HG03097 (cell line): ENCODE measurements around the gene GHRH.

ENCODE experiments used
- ATAC-seq: cut with Tn5 transposase; IDR thresholded peaks from one replicate; pipeline ENCODE4 v1.9.1; 2021; ENCODE audit not compliant: unreplicated experiment, low FRiP score

GHRH gene

DNA sequence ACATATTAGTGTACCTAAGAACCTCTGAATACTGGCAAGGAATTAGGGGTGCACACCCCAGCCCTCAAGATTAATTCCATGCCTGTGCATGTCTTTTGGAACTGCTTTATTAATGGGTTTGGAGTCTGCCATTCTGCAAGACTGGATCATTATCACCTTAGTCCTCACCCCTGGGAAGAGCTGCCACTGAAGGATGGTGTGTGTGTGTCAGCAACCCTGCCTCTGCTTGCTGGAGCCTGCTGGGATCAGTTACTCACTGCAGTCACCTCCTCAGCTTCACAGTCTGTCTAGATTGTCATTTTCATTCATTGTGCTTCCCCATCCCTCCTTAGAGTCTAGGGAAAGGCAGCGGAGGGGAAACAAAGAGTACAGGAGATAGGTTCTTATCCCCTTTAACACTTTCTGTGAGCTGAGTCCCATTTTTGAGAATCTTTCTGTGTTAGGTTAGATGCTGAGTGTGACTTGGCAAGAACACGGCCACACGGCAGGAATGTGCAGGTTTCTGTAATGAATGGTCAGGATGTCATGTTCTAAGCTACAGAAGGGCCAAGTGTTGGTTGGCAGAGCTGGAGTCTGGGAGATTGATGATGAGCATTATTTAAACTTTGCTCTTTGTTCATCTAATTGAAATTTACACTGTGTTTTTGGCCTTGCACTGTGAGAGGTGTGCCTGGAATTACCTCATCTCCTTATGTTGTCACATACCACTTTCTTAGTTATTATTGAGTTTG is 21.1 kb downstream of the GHRH start:
- no peak for ATAC-seq

DNA sequence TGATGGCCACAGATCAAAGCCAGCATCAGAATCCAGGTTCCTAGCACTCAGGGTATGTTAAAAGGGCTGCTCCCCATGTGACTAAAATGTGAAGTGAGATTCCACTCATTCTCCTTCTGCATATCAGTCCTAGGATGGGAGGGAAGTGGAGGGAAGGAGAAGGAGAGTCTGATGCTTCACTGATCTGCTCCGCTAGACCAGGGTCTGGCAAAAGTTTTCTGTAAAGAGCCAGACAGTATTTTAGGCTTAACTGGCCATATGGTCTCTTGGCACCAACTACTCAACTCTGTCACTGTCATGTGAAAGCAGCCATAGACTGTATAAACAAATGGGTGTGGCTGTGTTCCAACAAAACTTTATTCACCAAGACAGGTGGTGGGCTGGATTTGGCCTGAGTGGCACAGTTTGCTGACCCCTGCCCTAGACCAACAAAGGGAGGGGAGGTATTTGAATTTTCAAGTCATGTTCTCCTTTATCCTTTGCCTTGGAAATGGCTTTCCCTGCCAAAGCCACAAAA is 22.6 kb downstream of the GHRH start:
- no peak for ATAC-seq

DNA sequence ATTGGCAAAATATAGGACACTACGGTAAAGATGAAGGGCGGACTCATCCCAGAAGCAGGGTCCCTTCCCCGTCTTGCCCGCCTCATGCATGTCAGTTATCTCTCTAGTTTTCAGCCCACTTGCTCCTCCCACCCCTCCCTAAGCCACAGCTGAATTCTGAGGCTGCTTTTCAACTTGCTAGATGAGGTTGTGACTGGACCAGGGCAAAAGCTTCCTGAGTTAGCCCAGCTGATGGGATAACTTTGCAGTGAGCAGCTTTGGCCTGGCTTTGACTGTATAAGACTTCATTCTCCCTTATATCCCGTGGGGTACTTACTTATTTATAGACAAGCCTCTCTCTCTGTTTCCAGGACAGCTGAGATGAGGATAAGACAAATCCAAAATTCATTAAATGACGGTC is 23.2 kb downstream of the GHRH start:
- no peak for ATAC-seq

DNA sequence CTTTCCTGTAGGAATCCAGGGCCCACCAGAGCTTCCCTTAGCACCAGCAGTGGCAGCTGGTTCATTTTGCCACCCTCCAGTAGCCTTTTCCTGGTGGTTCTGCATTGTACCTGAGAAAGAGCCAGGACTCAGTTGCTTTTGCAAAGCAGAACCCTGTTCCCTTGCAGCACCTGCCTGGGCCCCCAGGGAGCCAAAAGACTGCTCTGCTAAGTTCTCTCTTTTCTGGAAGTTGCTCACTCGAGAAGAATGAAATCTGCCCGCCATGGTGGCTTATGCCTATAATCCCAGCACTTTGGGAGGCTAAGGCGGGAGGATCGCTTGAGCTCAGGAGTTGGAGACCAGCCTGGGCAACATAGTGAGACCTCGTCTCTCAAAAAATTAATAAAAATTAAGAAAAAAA is 24.0 kb downstream of the GHRH start:
- ATAC-seq, result no peak

DNA sequence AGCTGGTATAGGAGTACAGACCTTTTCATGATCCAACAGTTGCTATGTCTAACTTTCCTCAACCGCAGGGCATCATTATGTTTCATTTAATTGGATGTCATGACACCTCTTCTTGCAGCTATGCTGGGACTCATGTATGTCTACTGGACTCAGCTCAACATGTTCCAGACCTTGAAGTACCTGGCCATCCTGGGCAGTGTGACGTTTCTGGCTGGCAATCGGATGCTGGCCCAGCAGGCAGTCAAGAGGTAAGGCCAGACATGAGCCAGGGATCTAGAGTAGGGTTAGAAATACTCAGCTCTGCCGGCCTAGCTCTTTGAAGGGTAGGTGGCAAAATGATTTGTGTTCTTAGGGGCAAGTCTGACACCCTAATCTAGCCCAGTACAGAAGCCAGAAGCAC is 25.2 kb downstream of the GHRH start:
- ATAC-seq, result no peak

DNA sequence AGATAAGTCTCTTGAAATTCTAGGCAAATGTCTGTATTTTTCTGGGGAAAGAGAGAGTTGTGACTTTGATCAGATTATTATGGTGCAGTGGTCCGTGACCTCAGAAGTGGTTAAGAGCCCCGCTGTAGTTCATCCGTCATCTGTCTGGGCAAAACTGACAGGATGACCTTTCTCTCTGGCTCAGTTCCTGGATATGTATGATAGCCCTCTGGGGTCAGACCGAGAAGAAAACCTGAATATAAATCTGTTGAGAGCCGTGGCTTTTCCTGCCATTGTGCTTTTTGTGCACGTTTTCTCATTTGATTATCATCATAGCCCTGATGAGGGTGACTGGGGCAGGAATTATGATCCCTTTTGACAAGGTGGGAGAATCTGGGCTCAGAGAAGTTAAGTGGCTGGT is 26.5 kb downstream of the GHRH start:
- no peak for ATAC-seq

DNA sequence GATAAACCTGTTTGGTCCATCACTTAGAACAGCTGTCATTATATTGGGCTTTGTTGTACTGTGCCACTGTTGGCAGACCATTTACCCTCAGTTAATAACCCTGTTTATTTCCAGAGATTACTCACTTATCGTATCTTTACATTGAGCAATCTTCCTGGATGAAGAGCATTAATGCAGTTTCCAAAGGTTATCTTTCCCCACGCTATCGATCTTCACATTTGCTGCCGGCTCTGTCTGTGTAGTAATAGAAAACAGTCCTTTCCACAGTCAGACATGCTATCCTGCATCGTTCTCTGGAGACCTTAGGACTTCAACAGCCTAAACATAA is 27.4 kb downstream of the GHRH start:
- ATAC-seq, result no peak

DNA sequence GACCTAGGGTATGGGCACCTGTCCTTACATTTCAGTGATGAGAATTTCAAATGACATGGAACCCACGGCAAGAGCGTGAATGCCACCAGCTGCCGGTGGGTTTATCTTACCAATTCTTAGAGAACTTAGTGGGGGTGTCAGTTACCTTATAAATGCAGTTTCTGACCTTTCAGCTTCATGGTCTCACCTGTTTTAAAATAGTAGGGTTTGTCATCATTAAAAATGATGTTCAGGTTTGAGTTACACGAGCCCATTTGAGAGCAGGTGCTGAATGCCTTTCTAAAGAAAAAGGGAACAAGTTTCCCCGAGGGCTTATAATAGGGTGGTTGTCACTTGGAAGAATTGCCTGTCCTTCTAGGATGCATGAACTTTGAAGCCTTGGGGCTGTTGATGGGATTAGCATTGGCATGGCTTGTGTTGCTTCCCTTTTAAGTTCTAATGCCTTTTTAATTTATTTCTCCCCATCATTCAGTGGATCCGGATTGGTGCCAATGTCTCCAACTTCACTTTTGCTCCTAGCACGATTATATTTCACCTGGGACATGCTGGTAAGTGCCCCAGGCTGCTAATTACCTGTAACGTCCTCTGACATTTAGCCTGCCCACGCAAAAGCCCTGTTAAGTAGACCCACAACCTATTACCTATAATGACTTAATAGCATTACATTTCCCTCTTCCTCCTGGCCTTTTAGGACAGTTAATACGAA is 27.9 kb downstream of the GHRH start:
- ATAC-seq, result no peak

DNA sequence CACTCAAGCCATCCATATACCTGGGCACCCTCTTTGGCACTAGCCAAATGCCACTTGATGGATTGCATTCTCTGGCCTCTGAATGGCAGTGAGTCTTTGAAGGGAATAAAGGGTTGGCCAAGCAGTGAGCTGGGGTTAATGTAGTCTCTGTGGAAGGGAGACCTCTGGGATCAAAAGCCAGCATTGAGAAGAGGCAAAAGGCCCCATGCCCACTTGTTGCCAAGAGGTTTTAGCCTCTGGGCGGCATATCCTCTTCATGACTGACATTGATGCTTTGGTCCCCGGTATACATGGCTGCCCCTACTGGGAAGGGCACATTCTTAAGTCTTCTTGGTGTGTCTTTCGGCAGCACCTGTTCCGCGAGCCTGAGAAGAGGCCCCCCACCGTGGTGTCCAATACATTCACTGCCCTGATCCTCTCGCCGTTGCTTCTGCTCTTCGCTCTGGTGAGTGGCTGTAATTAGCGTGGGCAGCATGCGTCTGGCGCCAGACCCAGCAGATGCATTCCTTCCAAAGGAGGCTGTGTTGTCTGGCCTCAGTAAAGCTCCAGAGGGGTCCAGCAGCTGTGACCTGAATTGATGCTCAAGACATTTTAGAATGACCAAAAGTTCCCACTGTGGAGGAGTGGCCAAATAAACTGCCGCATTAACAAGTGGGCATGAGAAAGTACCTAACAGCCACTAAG is 29.5 kb downstream of the GHRH start:
- ATAC-seq, result no peak

DNA sequence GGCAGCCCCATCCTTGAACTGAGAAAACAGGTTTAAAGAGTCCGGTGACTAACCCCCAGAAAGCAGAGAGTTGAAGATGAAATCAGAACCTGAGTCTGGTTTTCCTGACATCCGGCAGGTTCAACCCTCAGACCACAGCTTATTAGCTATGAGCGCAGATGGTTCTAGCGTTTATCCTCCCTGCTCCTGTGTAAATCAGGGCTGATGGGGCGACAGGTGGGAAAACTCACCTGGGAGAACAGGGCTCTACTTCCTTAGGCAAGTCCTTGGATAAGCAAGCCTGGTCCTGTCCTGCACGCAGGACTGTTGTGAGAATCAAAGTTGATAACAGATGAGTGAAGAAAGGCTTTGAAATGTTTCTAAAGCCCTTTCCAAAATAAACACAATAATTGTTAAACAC is 31.4 kb downstream of the GHRH start:
- no peak for ATAC-seq

DNA sequence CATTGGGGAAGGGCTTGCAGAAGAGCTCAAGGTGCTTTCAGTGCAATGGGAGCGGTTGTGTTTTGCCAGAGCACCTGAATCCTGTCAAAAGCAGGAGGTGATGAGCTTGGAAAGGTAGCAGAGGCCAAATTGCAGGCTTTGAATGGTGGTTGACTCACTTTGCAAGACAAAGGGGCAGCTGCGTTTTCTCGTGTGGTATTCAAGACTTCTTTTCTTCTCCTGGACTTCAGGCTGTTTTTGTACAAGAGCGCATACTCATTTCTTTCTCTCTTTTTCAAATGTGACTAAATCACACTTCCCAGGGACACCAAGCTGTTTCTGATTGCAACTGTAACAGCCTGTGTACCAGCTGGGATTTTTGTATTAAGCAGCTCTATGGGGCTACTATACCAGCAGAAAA is 32.3 kb downstream of the GHRH start:
- no peak for ATAC-seq

DNA sequence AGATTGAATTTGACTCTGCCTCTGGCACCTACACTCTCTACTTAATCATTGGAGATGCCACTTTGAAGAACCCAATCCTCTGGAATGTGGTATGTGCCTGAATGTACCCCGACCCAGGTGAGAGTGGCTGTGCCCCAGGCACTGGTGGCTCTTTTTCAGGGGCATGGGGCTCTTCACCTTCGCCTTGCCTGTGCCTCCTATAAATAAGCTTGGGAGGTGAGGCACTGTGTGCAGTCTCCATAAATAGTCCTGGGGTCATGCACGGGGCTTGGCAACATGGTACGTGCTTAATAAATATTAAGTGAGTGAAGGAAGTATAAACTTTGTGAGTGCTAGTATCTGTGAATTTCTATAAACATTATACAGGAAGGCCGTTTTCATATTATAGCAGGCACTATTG is 33.0 kb downstream of the GHRH start:
- no peak for ATAC-seq

DNA sequence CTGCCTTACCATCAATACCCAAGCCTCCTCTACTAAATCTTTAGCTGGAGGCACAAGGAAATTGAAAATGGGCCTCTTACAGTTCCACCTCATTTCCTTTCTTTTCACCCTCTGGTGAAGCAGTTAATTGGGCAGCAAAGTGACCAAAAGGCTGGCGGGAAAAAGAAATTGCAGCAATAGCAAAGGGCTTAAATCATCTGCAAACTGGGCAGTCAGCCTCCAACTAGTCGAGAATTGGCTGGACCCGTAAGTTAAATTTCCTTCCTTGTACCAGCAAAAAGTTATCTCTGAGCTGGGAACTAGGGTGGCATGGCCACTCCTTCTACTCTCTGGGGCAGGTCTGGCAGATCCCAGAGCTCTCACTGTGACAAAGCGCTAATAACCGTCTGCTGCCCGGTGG is 33.5 kb downstream of the GHRH start:
- no peak for ATAC-seq

DNA sequence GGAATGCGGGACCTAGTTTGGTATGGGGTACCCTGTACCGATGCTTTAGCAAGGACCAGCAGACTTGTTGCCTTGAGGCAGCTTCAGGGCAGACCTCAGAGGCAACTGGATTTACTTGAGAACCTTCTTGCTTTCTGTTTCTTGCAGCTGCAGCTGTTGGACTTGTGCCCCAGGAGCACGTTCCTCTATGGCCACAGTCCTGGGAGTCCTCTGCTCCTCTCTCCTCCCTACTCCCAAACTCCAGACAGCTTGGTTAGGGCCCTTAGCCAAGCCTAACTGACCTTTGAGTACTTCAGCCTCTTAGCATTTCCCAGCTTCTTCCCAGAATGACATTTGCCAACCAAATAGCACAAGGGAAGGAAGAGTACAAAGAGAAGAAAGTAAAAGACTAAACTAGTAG is 34.7 kb downstream of the GHRH start:
- ATAC-seq, result no peak

DNA sequence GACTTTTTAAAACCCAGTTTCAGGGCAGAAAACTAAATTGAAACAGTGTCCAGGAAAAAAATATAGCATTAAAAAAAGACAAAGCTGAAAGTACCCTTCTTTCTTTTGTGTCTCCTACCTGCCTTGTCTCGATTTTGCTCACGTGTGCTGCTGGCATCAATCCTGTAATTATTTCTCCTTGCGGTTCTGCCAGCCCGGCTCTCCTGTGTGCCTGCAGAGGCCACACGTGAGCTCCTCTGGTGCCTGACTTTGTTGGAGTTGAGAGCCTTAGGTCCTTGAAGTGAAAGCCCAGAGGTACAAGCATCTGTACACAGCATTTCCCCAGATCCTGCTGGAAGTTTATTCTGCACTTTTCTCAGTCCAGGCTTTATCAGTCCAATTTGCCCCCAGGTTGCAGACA is 36.5 kb downstream of the GHRH start:
- no peak for ATAC-seq

DNA sequence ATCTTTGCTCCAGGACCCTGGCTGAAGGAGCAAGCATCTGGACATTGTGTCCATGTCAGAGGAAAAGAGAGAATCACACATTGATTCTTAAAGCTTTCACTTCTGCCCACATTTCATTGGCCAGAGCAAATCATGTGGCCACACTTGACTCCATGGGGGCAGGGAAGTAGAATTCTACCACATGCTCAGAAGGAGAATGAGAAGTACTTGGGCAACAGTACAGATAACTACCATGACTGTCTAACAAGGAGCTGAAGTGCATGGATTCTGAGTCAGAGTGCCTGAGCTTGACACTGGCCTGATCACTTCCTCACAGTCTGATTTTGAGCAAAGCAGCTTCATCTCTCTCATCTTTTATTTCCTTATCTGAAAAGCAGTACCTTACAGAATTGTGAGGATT is 38.6 kb downstream of the GHRH start:
- ATAC-seq, result no peak

DNA sequence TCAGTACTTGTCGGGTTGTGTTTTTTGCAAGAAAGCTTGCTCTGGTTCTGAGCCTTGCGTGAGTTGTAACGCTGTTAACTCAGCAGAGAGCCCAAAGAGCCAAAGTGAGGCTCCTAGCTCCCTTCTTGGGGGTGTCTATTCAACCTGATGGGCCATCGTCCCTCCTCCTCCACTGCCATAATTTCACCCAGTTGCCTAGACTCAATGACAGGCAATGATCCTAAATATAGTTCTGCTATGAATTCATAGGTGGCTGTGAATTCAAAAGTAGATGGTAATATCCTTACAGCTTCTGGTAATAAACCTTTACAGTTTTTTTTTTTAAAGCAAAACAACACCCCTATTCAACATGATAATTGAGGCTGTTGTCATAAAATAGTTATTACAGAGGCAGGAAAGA is 39.5 kb downstream of the GHRH start:
- ATAC-seq, result no peak

DNA sequence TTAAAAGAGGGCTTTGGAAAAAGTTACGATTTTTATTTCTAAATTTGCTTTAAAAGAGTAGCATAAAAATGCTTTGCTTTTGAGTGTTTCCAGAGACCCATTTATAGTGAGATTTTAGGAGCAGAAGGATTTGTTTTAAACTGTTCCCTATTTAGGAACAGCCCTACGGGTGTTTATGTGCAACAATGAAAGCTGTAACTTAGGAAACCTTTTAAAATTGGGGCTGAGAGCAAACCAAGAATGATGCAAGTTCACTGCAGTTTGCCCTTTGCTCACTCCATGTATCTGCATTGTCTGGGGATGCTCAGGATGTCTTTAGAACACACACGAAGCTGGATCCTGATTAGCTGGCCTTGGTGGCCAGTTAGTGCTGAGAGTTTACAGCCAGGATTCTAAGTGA is 40.9 kb downstream of the GHRH start:
- no peak for ATAC-seq

DNA sequence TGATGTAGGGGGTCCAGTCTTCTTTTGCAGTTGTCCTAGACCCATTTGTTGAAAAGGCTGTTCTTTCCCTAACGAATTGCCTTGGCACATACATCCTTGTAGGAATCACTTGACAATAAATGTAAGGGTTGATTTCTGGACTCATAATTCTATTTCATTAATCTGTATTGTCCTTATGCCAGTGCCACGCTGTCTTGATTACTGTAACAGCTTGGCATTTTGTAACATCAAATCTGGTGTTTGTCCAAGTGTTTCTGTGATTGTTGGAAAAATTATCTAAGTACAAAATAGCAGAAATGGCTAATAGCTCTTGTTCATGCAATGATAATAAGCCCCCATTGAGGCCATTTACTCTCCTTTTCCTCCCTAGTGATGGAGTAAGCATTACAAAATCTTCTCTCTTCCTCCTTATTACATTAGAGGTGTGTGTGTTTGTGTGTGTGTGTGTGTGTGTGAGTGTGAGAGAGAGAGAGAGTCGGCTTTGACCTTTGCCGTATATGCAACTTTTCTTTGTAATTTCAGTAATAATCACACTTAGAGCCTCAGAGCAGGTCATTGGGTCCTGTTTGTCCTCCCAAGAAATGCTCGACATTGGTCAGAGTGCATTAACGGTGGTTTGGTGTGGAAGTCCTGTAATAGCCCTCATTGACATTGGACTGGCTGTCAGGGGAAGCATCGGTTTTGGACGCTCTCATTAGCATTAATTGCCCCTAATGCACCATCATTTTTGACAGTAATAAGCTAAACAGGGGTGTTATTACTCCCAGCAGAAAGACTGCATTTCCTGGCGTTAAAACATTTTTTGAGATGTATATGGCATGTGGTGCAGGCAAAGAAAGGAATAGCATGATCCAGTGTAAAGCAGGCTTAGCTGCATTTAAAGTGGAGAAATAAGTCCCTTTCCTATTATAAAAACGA is 41.6 kb downstream of the GHRH start:
- no peak for ATAC-seq

DNA sequence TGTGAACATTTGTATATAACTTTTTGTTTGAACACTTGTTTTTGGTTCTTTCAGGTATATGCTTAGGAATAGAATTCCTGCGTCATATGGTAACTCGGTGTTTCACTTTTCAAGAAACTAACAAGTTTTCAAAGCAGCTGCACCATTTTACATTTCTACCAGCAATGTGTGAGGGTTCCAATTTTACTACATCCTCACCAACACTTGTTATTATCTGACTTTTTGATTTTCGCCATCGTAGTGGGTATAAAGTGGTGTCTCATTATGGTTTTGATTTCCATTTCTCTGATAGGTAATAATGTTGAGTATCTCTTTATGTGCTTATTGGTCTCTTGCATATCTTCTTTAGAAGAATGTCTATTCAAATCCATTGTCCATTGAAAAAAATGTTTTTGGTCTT is 42.6 kb downstream of the GHRH start:
- no peak for ATAC-seq

DNA sequence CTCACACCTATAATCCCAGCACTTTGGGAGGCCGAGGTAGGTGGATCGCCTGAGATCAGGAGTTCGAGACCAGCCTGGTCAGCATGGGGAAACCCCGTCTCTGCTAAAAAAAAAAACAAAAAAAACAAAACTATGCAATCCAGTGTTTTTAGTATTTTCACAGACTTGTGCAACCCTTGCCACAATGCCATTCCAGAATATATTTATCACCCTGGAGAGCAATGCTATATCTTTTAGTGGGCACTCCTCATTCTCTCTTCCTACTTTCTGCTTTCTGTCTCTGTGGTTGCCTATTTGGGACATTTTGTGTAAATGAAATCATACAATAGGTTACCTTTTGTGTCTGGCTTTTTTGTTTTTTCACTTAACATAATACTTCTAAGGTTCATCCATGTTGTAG is 43.2 kb downstream of the GHRH start:
- ATAC-seq, result no peak
